HG03139 (cell line): Measurements from ENCODE around the gene ARSA.
"Not testable (repeated sequence)": the region's sequence is repeated elsewhere in the genome, so short reads cannot be mapped to it uniquely, and the experiment has no call there.

Experiments
- ATAC-seq: cut with Tn5 transposase; IDR thresholded peaks from one replicate; pipeline ENCODE4 v1.9.1; 2021; ENCODE audit not compliant: unreplicated experiment

The ARSA gene

GRCh38 chr22:50622723-50623327 is 5.1 kb downstream of the ARSA start:
- no peak for ATAC-seq

GRCh38 chr22:50621948-50622722 is 5.8 kb downstream of the ARSA start:
- no peak for ATAC-seq

- ATAC-seq = no peak
These were observed 6.5 kb downstream of the ARSA start for GRCh38 chr22:50621356-50621880.

GRCh38 chr22:50620593-50621355 is 7.2 kb downstream of the ARSA start:
- ATAC-seq = peak; percentile 45

- ATAC-seq = not testable (repeated sequence)
These were observed 13.7 kb downstream of the ARSA start for GRCh38 chr22:50614296-50614695.

GRCh38 chr22:50613291-50613981 is 14.5 kb downstream of the ARSA start:
- ATAC-seq = no peak

- ATAC-seq = no peak
These were observed 15.3 kb downstream of the ARSA start for GRCh38 chr22:50612528-50613221.

GRCh38 chr22:50612168-50612527 is 15.8 kb downstream of the ARSA start:
- ATAC-seq = no peak

- ATAC-seq = no peak
These were observed 16.5 kb downstream of the ARSA start for GRCh38 chr22:50611341-50612060.

- ATAC-seq = no peak
These were observed 17.4 kb downstream of the ARSA start for GRCh38 chr22:50610581-50610980.

GRCh38 chr22:50610041-50610451 is 17.9 kb downstream of the ARSA start:
- no peak for ATAC-seq

- ATAC-seq = no peak
These were observed 18.4 kb downstream of the ARSA start for GRCh38 chr22:50609599-50609998.

GRCh38 chr22:50608996-50609395 is 19.0 kb downstream of the ARSA start:
- no peak for ATAC-seq

GRCh38 chr22:50608058-50608840 is 19.7 kb downstream of the ARSA start:
- not testable (repeated sequence) for ATAC-seq

GRCh38 chr22:50607659-50608020 is 20.3 kb downstream of the ARSA start:
- ATAC-seq = no peak

- ATAC-seq = no peak
These were observed 20.9 kb downstream of the ARSA start for GRCh38 chr22:50606946-50607658.

GRCh38 chr22:50606165-50606945 is 21.6 kb downstream of the ARSA start:
- no peak for ATAC-seq

GRCh38 chr22:50605613-50606074 is 22.3 kb downstream of the ARSA start:
- ATAC-seq = no peak
